Body of pancreas (tissue), 4 donors: Measurements from ENCODE around the gene LAMA2.

Source experiments
- CTCF ChIP-seq, 7 experiments: fragments of 450-650 bp in 4 of 7; fragments of 200-600 bp in 3 of 7; sonication (generic) in 3 of 7; IDR thresholded peaks; one replicate each; pipeline ENCODE4 v1.5.1; 2016 to 2019; ENCODE audit warnings: antibody characterized with exemption in 7 of 7
- POLR2A ChIP-seq, 3 donors: fragments of 450-650 bp; IDR thresholded peaks; one replicate each; pipeline ENCODE4 v1.6.1; 2016; ENCODE audit warnings: antibody characterized with exemption in 3 of 3, mild to moderate bottlenecking in 2 of 3

GRCh38 chr6:129552413-129552812 lies 669.5 kb downstream of the LAMA2 start:
- no peak for TF ChIP-seq POLR2A (IDR thresholded peaks at IDR 0.05)
- no peak for TF ChIP-seq CTCF (IDR thresholded peaks at IDR 0.05)
